GM21528 (cell line): ENCODE data around the gene TNIK.

ENCODE experiments used
- ATAC-seq: cut with Tn5 transposase; IDR thresholded peaks from one replicate; pipeline ENCODE4 v1.9.1; 2021; ENCODE audit warnings: mild to moderate bottlenecking, moderate library complexity; ENCODE audit not compliant: unreplicated experiment, low FRiP score

The TNIK gene

DNA sequence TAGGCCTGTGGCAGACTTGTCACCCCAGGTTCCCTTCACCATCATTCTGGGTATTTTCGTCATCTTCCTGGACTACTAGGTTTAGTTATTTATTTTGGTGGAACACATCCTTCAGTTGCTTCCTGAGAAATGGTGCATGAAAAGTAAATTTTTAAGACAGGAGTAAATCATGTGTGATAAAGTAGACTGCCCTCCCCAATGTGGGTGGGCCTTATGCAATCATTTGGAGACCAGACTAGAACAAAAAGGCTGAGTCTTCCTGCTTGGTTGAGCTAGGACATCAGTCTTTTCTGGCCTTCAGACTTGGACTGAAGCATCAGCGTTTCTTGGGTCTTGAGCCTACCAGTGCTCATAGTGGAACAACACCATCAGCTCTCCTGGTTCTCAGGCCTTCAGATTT is 382.9 kb downstream of the TNIK start:
- ATAC-seq: no peak

DNA sequence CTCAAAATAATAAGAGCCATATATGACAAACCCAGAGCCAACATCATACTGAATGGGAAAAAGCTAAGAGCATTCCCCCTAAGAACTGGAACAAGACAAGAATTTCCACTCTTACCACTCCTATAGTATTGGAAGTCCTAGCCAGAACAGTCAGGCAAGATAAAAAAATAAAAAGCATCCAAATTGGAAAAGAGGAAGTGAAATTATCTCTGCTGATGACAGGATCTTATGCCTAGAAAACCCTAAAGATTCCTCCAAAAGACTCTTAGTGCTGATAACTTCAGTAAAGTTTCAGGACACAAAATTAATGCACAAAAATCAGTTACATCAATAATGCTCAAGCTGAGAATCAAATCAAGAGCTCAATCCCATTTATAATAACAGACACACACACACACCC is 387.8 kb downstream of the TNIK start:
- ATAC-seq: no peak

DNA sequence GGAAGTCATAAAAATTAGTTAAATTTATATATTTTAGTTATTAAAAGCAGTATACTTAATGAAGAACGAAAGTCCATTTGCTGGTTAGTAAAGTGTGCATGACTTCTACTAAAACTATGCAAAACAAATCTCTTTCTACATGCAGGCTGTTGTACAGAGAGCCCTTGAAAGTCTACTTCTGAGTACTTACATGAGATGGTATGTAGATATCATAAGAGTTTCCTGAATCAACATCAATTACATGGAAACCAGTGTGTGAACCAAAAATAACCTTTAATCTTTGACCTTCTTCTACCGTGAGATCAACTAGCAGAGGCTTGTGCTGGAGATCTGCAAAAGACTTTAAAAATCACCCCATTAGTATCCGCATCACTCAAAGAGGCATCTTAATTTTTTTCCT is 391.5 kb downstream of the TNIK start:
- ATAC-seq: no peak

DNA sequence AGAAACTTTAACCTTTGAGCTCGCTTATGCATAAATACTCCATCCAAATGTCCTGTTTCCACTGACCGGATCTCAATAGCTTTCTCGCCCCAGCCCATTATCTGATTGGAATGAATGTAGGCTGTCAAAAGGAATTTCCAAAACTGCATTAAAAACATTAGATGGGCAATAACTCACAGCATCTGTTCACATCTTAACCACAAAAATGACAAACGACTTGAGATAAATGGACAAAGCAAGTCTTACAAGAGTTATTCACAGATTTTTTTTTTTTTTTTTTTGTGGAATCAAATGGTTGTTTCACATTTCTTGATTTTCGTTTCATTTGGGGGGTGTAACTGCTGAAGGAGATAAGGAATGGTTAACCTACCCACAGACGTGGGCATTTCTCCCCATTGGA is 394.0 kb downstream of the TNIK start:
- no peak for ATAC-seq

DNA sequence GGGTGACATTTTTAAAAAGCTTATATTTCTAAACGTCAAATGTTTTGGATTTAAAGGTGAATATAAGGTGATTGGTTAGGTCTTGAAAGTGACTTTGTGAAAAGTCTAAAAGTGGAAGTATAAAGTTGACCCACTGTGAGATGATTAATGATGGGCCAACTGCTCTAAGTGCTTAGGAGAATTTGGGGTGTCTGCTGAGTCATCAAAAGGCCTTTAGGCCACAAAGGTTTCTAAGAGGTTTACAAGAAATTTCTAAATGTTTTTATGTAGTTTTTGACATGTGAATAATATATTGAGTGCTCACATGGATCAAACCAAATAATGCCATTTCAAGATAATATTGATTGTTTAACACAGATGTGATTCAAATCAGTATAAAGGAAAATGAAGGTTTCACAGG is 394.5 kb downstream of the TNIK start:
- no peak for ATAC-seq

DNA sequence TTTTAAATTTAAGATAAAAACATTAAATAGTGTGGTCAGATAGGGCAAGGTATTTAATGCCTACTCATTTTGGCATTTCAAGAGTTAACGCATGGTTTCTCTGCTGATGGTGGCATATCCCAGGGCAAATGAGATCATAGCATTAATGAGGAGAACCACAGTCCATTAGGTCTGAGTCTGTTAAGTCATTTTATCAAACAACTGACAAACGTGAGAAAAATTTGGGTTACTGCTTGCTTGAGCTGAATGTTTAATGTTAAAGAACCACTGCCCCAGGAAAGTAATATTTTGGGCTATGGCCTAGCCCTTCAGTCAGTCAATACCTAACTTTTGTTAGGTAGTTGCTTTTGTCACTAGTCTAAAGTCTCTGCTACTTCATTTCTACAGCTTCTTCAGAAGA is 395.7 kb downstream of the TNIK start:
- ATAC-seq: no peak

DNA sequence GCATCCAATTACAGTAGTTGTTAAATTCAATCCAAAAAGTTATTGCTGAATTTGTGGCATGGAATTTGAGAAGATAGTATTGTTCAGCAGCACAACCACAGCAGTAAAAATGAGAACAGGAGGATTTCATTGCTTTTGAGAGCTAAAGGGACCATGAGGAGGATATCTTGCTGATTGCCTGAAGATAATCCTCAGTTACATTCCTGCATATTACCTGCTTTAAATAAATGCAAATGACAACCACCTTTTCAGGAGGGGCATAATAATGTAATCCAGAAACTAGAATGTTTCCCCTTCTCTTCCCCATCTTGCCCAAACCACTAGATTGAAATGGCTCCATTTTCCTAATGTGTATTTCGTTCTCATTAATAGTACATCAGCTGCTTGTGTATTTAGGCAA is 398.5 kb downstream of the TNIK start:
- no peak for ATAC-seq

DNA sequence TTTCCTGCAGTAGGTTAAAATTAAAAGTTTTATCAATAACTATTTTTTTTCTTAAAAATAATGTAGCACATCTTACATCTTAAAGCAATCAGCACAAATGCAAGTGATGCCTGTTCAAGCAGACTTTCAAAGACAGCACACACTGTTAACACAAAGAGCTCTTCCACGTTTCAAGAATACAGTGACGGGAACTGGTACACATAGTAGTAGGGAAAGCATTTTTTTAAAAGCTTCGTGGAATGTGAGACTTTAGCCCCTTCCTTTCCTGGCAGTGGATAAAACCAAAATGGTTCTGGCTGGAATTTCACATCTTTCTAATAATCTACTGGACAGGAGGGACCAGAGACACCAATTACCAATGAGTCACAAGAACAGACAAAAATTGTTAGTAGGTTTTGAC is 400.2 kb downstream of the TNIK start:
- no peak for ATAC-seq

DNA sequence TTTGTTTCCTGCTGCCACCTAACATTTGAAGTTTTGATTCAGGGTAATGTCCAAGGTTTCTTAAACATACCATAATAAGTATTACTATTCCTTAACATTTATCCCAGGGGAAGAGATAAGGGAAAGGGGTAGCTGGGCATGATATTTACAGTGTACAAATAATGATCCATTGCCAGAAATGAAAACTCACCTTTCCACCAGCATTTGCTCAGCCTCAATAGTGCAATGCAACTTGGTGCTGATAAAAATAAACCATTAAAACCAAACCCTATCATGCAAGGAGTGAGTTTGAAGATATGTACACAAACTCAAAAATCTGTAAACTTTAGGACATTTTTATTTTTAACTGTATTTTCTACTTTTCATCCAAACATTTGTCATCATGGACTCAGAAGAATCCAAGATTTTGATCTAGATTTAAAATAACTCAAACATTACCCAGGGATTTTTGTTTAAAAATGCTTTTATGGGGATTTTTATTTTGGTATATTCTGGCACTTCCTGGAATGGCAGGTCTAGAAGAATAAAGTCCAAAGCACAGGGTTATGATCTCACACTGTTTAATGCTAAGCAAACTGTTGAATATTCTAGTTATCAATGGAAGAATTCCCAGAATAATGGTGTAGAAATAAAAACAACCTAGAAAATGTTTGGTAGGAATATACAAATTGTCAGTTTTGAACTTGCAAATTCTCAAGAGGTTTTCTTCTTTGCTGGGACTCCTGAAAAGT is 401.2 kb downstream of the TNIK start:
- no peak for ATAC-seq

DNA sequence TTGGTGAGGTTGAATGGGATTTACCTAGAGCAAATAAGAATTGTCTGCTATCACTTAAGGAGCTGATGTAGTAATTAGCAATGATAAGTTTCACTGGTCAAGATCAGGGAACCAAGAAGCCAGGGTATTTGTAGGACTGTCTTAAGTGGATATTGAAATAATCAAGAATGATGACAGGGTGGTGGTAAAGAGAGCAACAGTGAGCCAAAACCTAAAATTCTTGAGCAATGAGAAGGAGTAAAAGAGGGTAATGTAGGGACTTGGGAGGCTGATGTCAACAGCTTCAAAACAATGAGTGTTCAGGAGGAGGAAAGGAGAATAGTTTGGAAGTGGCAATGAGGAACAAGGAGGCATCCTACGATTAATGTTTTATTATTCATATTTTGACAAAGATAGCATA is 402.1 kb downstream of the TNIK start:
- no peak for ATAC-seq

DNA sequence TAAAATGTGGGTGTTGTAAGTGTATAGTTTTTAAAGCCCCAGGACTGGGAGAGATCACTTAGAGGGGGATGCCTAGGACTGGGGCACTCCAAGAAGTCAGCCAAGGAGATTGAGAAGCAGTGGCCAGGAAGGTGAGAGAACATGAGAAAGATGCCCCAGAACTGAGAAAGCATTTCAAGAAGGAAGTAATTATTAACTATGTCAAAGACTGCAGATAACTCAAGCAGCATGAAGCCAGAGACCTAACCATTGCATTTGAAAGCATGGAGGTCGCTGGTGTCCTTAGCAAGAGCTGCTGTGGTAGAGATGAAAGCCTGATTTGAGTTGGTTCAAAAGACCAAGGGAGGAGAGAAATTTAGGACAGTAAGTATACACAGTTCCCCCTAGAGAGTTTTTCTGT is 403.1 kb downstream of the TNIK start:
- ATAC-seq: no peak

DNA sequence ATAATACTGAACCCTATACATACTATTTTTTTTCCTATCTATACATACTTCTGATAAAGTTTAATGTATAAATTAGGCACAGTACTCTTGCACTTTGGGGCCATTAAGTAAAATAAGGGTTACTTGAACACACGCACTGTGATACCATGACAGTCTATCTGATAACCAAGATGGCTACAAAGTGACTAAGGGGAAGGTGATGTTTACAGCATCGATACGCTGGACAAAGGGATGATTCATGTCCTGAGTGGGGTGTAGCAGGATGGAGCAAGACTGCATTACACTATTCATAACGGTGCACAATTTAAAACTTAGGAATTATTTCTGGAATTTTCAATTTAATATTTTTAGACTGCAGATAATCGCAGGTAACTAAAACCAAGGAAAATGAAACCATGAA is 403.7 kb downstream of the TNIK start:
- no peak for ATAC-seq

DNA sequence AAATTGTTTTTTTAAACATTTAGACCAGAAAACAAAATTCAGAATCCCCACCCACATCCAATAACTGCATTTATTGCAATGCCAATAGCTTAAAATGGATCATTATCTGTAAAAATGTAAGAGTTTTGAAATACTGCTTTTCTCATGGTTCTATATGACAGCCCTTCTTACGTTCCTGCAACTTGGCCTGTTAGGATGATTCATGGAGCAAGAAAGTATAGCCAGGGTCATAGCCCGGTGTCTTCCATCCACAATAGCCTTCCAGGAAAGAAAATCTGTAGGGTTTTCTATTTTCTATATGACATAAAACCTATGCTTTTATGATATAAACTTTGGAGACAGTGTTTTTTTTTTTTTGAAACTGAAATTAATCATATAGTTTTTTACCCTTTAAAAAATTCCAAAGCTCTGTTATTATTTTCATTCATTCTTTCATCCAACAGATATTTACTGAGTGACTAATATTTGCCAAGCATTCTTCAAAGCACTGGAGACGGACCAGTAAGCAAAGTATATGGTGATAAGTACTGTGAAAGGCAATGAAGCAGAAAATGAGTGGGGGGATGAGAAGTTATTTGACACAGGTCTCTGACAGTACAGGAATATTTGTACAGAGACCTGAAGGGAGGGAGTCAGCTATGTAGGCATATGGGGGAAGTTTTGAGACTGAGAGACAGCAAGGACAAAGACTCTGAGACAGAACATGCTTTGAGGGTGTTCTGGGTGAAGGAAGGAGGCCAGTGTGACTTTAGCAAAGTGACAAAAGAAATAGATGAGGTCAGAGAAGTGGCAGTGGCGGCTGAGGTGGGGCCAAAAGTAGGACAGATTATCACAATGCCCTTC is 404.6 kb downstream of the TNIK start:
- no peak for ATAC-seq

DNA sequence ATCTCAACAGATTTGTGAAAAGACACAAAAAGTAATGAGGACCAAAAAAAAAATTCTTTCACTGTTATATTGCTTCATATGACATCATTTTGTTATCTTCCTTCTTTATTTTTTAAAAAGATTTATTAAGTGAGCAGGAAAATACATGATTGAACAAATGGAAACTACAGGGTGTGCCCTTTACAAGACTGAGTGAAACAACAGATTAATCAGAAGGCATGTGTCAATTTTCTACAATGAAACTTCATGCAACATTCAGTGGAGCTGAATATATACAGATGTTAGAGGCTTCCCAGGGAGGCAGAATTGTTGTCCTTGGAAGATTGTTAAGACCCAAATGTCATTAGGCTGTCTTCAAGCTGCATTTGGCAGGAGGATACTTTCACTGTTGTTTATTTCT is 405.3 kb downstream of the TNIK start:
- ATAC-seq: no peak

DNA sequence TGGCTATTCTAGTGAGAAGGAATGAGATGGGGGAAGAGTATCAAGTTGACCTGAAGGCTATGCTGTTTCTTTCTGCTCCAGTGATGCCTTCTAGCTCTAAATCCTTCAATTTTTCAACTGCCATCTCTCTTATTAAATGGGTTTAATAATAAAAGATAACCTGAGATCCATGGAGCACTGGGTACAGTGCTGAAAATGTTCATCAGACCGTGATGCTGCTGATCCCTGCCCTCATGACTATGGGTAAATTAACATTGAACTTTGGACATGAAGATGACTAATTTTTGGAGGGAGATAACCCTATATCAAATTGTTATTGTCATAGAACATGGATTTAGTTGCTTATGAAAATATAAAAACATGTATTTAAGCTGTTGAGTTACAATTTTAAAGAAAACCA is 406.0 kb downstream of the TNIK start:
- no peak for ATAC-seq

DNA sequence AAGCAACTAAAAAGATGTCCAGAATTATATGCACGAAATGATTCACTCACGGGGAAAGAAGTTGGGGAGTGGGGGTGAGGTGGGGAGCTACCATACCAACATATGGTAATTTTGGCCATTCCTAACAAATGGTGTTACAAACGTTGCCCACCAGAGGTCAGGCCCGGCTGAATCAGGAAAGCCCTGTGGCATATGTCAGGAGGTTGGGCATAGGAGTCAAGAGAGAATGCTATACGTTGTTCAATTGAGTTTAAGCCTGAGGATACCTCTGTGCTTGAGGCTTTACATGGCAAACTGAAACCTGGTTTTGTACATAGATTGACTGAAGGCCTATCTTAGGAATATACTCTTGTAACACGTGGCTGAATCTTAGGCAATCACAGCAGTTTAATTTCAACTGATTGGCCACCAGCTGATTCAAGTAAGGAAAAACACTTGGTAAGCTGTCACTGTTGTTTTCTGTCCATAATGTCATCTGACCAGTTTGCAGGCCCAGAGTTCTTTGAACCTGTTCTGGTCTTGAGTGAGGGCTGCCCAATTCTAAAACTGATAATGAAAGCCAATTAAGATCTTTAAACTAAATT is 410.3 kb downstream of the TNIK start:
- peak; percentile 81 for ATAC-seq

DNA sequence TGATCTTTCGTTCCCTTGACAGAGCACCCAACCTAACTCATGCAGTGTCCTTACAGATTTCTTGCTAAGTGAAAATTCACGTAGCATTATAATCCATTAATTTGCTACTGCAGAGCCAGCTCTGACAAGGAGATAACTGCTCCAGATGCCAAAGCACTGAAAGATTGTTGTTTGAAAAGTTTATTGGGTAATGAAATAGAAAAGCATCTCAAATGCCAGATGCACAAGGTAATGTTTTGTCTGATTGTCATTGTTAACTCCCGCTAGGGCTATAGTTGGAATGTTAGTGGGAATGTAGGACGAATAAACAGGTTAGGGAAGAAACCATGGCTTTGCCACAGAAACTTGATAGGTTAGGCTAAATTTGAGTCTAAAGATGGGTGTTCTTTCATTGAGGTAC is 413.4 kb downstream of the TNIK start:
- ATAC-seq: no peak

DNA sequence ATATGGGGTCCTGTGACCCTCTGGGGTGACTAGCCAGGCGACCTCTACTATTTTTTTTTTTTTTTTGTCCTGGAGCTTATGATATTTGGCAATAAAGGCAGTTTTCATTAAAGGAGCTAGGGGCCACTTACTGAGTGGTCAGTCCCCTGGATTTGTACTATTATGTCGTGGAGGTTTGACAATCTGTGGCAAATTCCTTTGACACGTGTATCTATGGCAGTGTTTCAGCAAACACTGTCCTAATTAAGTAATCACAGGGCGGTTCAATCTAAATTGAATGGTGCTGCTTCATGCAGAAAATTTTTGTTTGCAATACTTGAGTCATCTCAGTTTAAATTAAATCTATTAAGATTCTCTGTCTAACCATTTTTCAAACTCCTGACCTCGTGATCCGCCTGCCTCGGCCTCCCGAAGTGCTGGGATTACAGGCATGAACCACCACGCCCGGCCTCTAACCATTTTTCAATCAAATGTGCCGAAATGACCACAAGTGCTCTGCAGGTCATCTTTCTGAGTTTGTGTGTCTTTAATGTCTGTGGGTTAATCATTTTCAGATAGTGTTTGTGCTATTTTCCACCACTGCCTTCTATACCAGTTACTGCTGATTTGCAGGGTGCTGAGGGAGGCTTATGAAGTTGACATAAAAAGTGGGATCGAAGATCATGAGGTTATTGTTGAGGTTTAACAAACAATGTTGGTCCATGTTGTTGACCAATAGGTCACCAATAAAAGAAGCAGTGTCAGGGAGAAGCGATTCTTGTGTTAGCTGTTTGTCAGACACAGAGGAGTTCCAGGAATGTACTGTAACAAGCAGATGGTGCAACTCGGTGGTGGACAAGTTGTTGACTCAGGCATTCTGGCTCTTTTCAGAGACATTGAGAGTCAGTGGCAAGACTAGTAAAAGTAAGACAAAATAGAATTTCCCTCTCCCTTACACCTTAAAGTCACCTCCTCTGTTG is 415.1 kb downstream of the TNIK start:
- ATAC-seq: no peak

DNA sequence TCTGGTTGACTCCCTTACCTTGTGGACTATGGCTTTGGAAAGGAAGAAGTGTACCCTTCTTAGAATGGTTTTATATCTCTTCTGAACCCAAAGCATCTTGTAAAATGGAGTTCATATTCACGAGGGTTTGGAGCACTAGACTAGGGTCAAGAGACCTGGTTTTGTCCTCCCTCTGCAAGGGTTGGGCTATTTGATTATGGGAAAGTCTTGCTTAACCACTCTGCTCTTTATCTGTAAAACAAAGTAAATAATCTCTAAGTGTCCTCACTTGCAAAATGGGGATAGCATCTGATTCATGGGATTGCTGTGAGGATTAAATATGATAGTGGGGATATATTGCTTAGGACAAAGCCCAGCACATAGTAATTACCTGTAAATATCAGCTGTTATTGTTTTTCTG is 415.8 kb downstream of the TNIK start:
- no peak for ATAC-seq

DNA sequence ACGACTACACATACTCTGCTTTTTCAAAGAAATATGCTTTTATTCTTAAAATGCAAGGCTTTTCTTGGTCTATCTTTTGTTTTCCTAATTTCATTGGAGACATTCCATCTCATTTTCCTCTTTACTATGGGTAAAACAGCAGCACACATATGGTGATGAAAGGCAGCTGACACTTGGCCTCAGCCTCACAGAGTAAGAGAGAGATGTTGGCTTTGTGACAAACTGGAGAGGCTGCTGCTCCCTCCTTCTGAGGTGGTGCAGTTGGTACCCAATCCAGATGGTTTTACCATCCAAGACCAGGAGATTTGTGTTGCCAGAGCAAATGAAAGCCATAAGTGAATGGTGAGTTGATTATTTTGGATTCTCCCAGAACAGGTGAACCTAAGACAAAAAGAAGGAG is 420.5 kb downstream of the TNIK start:
- no peak for ATAC-seq

DNA sequence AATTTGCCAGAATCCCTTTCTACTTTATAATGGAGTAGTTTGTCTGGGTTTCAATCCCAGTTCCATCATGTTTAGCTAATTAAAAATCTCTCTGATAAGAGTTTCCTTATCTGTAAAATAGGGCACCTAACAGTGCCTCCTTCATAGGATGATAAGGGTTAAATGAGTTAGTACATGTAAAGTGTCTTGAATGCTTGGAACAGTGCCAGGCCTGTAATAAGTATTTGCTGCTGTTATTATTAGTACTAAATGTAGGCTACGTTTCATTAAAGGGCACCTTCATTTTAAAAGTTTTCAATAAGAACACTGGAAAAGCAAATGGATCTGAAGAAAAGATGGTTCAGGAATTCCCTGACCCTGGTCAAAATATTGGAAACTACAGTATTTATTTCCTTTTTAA is 421.9 kb downstream of the TNIK start:
- ATAC-seq: no peak
